RPMI8226 (cell line): Measurements from ENCODE around the gene HES5.

ENCODE experiments used
- DNase-seq: peaks from one replicate; pipeline ENCODE4 v3.0.0-alpha.2; 2015

The HES5 gene

GRCh38 chr1:2514863-2515762 is 14.9 kb downstream of the HES5 start:
- no peak for DNase-seq

- no peak for DNase-seq
Measured at GRCh38 chr1:2513939-2514652, 16.0 kb downstream of the HES5 start.

GRCh38 chr1:2512862-2513421 is 17.1 kb downstream of the HES5 start:
- DNase-seq: no peak

GRCh38 chr1:2510366-2511155 is 19.5 kb downstream of the HES5 start:
- DNase-seq: no peak

- no peak for DNase-seq
Measured at GRCh38 chr1:2509589-2509988, 20.5 kb downstream of the HES5 start.

GRCh38 chr1:2508751-2509150 is 21.3 kb downstream of the HES5 start:
- no peak for DNase-seq

GRCh38 chr1:2508180-2508579 is 21.9 kb downstream of the HES5 start:
- no peak for DNase-seq

- no peak for DNase-seq
Measured at GRCh38 chr1:2507744-2508155, 22.3 kb downstream of the HES5 start.

GRCh38 chr1:2506901-2507565 is 23.0 kb downstream of the HES5 start:
- no peak for DNase-seq

GRCh38 chr1:2506007-2506860 is 23.8 kb downstream of the HES5 start:
- no peak for DNase-seq

- no peak for DNase-seq
Measured at GRCh38 chr1:2505461-2505994, 24.5 kb downstream of the HES5 start.

GRCh38 chr1:2504949-2505272 is 25.2 kb downstream of the HES5 start:
- no peak for DNase-seq

GRCh38 chr1:2504225-2504948 is 25.7 kb downstream of the HES5 start:
- DNase-seq: no peak

- no peak for DNase-seq
Measured at GRCh38 chr1:2503554-2504224, 26.4 kb downstream of the HES5 start.

- no peak for DNase-seq
Measured at GRCh38 chr1:2502661-2503553, 27.2 kb downstream of the HES5 start.

GRCh38 chr1:2502210-2502609 is 27.9 kb downstream of the HES5 start:
- DNase-seq: no peak

GRCh38 chr1:2501820-2502119 is 28.3 kb downstream of the HES5 start:
- no peak for DNase-seq

GRCh38 chr1:2501041-2501819 is 28.8 kb downstream of the HES5 start:
- no peak for DNase-seq
